GM13976 (cell line): Measurements from ENCODE around the gene SCML1.

ENCODE experiments used
- DNase-seq: peaks from one replicate; pipeline ENCODE4 v3.0.0; 2012; ENCODE audit warnings: low spot score
- CTCF ChIP-seq: IDR thresholded peaks from 2 replicates; pipeline ENCODE4 v1.5.1; 2012; ENCODE audit warnings: borderline replicate concordance, mild to moderate bottlenecking; ENCODE audit not compliant: insufficient read depth; ENCODE audit errors: extremely low read depth, missing control alignments, control extremely low read depth
- in situ Hi-C: fragments of 300-500 bp; cut with MboI; formaldehyde crosslinking; loops from one replicate; pipeline ENCODE4 v1.12.0; 2022; ENCODE audit warnings: low sequenced_read_pairs, mixed read lengths, inconsistent platforms; ENCODE audit not compliant: unreplicated experiment

The SCML1 gene

GRCh38 chrX:17719711-17720110 is 17.6 kb upstream of the SCML1 start:
- in situ Hi-C loops: no loop called here
- no peak for DNase-seq
- no peak for TF ChIP-seq CTCF

- TF ChIP-seq CTCF: no peak
- in situ Hi-C loops: no loop called here
Measured at GRCh38 chrX:17721715-17722114, 15.6 kb upstream of the SCML1 start.

GRCh38 chrX:17725181-17725580 is 12.1 kb upstream of the SCML1 start:
- in situ Hi-C loops: no loop called here
- TF ChIP-seq CTCF: no peak
- DNase-seq: no peak

More at GRCh38 chrX:17721715-17722114, 15.6 kb upstream of the SCML1 start:
- no peak for DNase-seq

- in situ Hi-C loops: no loop called here
- TF ChIP-seq CTCF: no peak
- DNase-seq: no peak
Measured at GRCh38 chrX:17732138-17732783, 5.0 kb upstream of the SCML1 start.

- no peak for TF ChIP-seq CTCF
- no peak for DNase-seq
- in situ Hi-C loops: no loop called here
Measured at GRCh38 chrX:17735406-17735805, 1.9 kb upstream of the SCML1 start.

- in situ Hi-C loops: no loop called here
- DNase-seq: no peak
- TF ChIP-seq CTCF: no peak
Measured at GRCh38 chrX:17736478-17736855, 826 bp upstream of the SCML1 start.

- no peak for TF ChIP-seq CTCF
- in situ Hi-C loops: no loop called here
- DNase-seq: peak; percentile 18
Measured at GRCh38 chrX:17737710-17737985, 355 bp downstream of the SCML1 start.
